NCI-H2171 treated with DMSO at 0.1 percent for 48 hours (cell line): ENCODE measurements around the gene HS3ST1.

Source experiments
- DNase-seq: peaks from one replicate; lab custom pipeline; 2025; lab: John Stamatoyannopoulos, UW

The HS3ST1 gene

DNA sequence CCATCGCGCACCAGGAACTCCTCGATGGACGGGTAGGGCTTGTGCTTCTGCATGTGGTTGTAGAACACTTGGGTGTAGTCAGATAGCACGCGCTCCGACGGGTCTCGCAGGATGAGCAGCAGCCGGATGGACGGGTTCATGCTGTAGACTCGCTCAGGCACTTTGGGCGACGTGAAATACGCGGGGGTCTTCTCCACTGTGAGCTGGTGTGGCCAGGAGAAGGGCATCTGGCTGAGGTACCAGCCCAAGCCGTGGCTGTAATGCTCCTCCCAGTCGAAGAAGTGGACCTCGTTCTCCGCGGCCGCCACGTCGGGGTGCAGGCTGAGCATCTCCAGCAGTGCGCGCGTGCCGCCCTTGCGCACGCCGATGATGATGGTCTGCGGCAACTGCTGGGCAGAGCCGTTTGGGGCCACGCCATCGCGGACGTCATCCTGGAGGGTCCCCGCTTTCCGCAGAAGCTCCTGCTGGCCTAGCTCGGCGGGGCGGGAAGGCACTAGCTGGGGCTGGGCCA is 29.2 kb downstream of the HS3ST1 start:
- no peak for DNase-seq

DNA sequence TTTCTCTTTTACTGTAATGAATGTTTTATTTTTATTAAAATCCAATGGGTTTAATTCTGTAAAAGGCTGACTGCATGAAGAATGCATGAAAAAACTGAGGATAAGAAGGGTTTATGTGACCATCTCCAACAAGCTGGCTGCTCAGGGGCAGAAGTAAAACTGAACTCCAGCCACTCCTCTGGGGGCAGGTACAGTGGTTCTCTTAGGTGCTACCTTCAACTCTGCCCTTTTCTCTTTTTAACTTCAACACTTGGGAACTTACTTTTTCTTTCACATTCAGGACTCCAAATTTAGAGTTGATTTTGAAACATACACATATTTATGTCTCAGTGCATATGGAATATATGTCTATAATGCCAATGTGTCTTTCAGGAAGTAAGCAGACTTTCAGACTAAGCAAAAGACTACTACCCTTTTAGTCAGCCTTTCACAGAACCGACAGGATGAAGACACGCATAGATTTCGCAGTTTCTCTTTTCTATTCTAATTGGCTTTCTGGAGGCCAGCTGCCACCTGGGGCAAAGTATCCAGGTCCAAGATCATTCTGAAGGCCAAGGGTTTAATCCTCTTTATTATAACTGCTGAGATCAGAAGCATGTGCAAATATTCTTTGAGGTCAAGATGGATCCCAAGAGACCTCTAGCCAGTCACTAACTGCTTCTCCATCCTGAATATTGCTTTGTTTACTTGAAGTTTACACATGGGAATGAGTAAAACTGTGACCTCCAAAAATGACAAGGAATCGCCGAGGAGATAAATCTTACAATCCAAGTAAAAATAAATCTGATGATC is 30.7 kb downstream of the HS3ST1 start:
- no peak for DNase-seq

DNA sequence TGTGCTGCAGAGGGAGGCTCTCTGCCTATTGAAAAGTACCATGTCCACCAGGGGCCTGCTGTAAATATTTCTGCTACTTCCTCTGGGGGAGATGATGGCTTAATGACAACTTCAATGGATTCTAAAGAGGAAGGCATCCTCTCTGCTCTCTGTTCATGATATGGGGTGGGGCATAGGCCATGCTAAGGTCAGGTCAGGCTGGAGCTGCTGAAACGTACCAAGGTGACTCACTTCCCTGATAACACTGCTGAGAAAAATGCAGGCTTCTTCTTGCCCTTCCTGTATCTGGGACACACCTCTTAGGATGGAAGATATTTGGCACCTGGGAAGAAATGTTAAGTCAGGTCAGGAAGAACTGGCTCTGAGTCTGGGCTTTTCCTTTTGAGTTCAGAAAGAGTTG is 31.5 kb downstream of the HS3ST1 start:
- no peak for DNase-seq

DNA sequence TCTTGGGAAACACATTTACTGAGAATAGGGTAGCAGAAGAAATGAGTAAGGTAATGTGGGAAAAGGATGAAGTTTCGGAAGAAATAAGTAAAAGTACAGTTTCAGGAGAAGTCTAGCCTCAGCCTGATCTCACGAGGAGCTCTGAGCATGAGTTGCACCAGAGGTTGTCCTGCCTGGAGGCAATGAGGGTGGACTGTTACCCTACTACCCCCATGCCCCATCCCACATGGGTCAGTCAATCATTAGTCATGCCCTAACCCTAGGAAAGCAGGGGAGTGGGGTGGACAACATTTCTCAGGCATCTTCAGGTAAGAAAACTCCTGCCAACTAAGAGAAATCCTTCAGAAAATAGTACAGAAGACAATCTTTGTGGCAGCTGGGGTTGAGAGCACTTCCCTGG is 35.1 kb downstream of the HS3ST1 start:
- DNase-seq: no peak

GRCh38 chr4:11384072-11384471 is 44.6 kb downstream of the HS3ST1 start:
- peak; percentile 15 for DNase-seq

GRCh38 chr4:11376571-11376970 is 52.1 kb downstream of the HS3ST1 start:
- no peak for DNase-seq

GRCh38 chr4:11376146-11376545 is 52.5 kb downstream of the HS3ST1 start:
- DNase-seq: no peak

DNA sequence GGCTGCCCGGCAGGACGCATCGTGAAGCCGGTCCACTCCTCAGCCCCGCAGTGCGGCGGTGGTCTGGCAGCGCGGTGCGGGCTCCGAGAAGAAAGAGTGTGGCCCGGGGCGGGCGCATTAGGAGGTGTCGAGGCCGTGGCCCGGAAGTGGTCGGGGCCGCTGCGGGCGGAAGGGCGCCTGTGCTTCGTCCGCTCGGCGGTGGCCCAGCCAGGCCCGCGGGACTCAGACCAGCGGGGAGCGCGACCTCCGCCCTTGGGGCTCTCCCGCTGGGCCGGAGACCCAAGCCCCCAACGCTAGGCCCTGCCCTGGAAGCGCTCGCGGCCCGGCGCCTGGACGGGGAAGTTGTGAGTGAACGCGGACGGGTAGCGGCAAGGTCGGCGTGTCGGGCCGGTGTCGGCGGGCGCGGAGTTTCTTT is 60.0 kb downstream of the HS3ST1 start:
- DNase-seq: no peak

DNA sequence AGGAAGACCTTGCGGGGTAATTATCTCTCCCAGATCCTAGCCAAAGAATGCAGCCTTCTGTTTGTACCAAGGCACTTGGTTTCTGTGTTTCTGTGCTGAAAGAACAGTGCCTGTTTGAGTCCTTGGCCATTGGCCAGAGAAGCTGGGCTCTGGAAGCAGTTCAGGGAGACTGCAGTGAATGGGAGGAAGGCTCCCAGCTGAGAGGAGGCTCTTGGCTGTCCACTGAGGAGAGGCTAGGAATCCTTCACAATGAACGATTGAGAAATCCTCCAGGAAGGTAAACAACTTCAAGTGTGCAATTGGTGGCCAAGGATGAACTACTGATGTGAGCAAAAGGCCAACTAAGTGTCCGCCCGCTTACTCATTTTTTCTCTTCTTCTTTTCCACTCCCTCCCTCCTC is 61.3 kb downstream of the HS3ST1 start:
- no peak for DNase-seq

DNA sequence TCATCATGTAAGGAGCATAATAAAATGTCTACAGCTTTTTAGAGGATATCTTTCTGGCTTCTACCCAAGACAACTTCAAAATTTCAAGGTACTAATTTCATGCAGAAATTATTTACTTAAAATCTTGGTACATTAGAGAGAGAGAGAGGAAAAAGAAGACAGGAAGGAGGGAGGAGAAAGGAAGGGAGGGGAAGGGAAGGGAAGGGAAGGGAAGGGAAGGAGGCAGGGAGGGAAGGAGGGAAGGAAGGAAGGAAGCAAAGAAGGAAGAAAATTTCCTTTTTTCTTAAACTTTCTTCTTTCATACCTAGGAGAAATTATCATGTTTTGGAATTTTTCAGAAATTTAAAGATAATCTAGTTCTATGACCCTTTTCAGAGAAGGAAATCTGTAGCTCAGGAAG is 61.8 kb downstream of the HS3ST1 start:
- DNase-seq: no peak

- no peak for DNase-seq
Measured at GRCh38 chr4:11365039-11365438, 63.7 kb downstream of the HS3ST1 start.

DNA sequence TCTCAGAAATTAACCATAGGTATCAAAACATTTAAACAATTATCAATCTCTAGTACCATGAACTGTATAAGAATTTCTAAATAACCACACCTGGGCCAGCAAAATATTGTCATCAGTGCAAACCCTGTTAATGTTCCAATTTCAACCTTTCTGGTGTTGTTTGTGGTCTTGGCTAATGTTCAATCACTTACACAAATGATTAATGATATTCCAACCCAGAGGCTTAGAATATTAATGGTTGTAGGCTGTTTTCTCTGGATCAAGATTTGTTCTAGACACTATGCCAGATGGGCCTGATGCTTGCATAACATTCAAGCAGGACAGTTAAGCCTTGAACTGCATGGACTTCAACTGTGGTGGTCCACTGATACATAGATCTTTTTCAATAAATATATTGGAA is 69.1 kb downstream of the HS3ST1 start:
- DNase-seq: no peak

GRCh38 chr4:11355226-11355625 is 73.5 kb downstream of the HS3ST1 start:
- no peak for DNase-seq

GRCh38 chr4:11354531-11354930 is 74.2 kb downstream of the HS3ST1 start:
- DNase-seq: no peak

DNA sequence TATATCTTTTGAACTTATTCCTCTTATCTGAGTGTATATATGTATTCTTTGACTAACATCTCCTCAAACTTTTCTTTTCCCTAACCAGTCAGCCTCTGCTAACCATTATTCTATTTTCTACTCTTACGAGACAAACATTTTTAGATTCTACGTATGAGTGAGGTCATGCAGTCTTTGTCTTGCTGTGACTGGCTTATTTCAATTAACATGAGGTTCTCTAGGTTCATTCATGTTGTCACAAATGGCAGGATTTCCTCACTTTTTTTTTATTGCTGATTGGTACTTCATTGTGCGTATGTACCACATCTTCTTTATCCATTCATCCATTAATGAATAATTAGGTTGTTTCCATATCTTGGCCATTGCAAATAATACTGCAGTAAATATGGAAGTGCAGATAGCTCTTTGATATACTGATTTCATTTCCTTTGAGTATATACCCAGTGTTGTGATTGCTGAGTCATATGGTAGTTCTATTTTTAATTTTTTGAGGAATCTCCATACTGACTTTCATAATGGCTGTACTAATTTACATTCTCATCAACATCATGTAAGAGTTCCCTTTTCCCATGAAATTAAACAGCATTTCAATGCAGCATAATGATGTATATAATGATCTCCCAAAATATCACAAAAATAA is 80.1 kb downstream of the HS3ST1 start:
- DNase-seq: no peak

GRCh38 chr4:11344916-11345315 is 83.8 kb downstream of the HS3ST1 start:
- no peak for DNase-seq

DNA sequence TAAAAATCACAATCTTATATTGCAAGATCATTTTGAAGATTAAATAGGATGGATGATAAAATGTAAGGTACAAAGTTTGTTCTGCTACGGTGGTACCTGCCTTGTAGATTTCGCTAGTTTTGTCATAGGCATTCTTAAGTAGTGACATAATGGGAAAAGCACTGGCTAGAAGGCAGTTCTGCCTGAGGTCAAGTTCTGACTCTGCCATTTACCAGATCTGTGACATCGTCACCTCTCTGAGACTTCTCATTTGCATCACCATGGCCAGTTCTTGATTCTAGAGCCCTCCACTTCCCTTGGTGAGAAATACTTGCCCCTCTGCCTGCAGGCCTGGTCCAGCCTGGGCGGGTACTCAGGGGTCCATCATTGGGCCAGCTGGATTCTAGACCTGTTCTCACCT is 85.2 kb downstream of the HS3ST1 start:
- no peak for DNase-seq
